DND-41 (cell line): ENCODE data around the gene MNT.

ENCODE experiments used
- EZH2 ChIP-seq: IDR thresholded peaks from 3 replicates; pipeline ENCODE4 v1.6.1; 2012; ENCODE audit warnings: borderline replicate concordance, low read depth, mild to moderate bottlenecking, moderate library complexity, low read length, inconsistent platforms; ENCODE audit not compliant: severe bottlenecking
- TF ChIP-seq, protein P1 (sequence below): IDR thresholded peaks from 2 replicates; pipeline ENCODE4 v1.5.1; 2012; ENCODE audit warnings: borderline replicate concordance, low read length, moderate library complexity, mild to moderate bottlenecking; ENCODE audit not compliant: poor library complexity, severe bottlenecking; ENCODE audit errors: extremely low read depth

- TF ChIP-seq, protein P1, sequence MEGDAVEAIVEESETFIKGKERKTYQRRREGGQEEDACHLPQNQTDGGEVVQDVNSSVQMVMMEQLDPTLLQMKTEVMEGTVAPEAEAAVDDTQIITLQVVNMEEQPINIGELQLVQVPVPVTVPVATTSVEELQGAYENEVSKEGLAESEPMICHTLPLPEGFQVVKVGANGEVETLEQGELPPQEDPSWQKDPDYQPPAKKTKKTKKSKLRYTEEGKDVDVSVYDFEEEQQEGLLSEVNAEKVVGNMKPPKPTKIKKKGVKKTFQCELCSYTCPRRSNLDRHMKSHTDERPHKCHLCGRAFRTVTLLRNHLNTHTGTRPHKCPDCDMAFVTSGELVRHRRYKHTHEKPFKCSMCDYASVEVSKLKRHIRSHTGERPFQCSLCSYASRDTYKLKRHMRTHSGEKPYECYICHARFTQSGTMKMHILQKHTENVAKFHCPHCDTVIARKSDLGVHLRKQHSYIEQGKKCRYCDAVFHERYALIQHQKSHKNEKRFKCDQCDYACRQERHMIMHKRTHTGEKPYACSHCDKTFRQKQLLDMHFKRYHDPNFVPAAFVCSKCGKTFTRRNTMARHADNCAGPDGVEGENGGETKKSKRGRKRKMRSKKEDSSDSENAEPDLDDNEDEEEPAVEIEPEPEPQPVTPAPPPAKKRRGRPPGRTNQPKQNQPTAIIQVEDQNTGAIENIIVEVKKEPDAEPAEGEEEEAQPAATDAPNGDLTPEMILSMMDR = no peak
- no peak for TF ChIP-seq EZH2
These were observed 4.7 kb downstream of the MNT start for GRCh38 chr17:2396192-2396567.
